NOMO-1 treated with dmso at 0.1 percent for 144 hours (cell line): ENCODE data around the gene CCDC57.
"Not testable (repeated sequence)": the region's sequence is repeated elsewhere in the genome, so short reads cannot be mapped to it uniquely, and the experiment has no call there.

Source experiments
- DNase-seq: peaks from one replicate; lab custom pipeline; 2025; ENCODE audit not compliant: unreplicated experiment; lab: John Stamatoyannopoulos, UW

CCDC57 gene

GRCh38 chr17:82225368-82226029, 12.9 kb upstream of the CCDC57 start:
- no peak for DNase-seq

- no peak for DNase-seq
These were observed 12.0 kb upstream of the CCDC57 start for GRCh38 chr17:82224666-82225065.

GRCh38 chr17:82223517-82223916, 10.9 kb upstream of the CCDC57 start:
- DNase-seq = no peak

- DNase-seq = no peak
These were observed 10.2 kb upstream of the CCDC57 start for GRCh38 chr17:82222816-82223215.

GRCh38 chr17:82221341-82221902, 8.8 kb upstream of the CCDC57 start:
- DNase-seq = no peak

- no peak for DNase-seq
These were observed 7.4 kb upstream of the CCDC57 start for GRCh38 chr17:82219753-82220709.

GRCh38 chr17:82219083-82219482, 6.4 kb upstream of the CCDC57 start:
- no peak for DNase-seq

- no peak for DNase-seq
These were observed 5.9 kb upstream of the CCDC57 start for GRCh38 chr17:82218349-82219075.

- DNase-seq = peak; percentile 39
These were observed 5.0 kb upstream of the CCDC57 start for GRCh38 chr17:82217530-82218204.

GRCh38 chr17:82217120-82217529, 4.5 kb upstream of the CCDC57 start:
- DNase-seq = no peak

- peak; percentile 96 for DNase-seq
These were observed 3.9 kb upstream of the CCDC57 start for GRCh38 chr17:82216301-82217119.

- DNase-seq = no peak
These were observed 3.3 kb upstream of the CCDC57 start for GRCh38 chr17:82215972-82216300.

GRCh38 chr17:82215095-82215971, 2.7 kb upstream of the CCDC57 start:
- peak; percentile 57 for DNase-seq

- DNase-seq = no peak
These were observed 1.5 kb upstream of the CCDC57 start for GRCh38 chr17:82214012-82214628.

- no peak for DNase-seq
These were observed 789 bp upstream of the CCDC57 start for GRCh38 chr17:82213251-82214011.

- DNase-seq = not testable (repeated sequence)
These were observed 2.0 kb downstream of the CCDC57 start for GRCh38 chr17:82210655-82211054.

GRCh38 chr17:82205720-82206508, 6.7 kb downstream of the CCDC57 start:
- DNase-seq = peak; percentile 82
